HG02759 (cell line): ENCODE data around the gene POLR1A.

Experiments
- ATAC-seq: cut with Tn5 transposase; IDR thresholded peaks from one replicate; pipeline ENCODE4 v1.9.1; 2021; ENCODE audit warnings: mild to moderate bottlenecking, moderate library complexity; ENCODE audit not compliant: unreplicated experiment

Gene POLR1A

DNA sequence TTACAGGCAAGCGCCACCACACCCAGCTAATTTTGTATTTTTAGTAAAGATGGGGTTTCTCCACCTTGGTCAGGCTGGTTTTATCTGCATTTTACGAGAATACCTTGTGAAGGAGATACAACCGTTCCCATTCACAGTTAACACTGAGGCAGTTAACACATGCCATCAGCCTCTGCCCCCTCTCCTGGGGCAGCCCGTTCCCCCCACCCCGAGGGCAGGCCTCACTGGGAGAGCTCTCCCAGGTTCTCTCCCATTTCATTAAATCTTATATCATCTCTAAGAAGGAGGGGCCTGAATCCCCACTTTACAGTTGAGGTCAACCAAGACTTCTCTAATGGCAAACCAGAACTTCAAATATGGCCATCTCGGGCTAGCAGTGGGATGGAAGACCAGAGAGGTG is 121.9 kb downstream of the POLR1A start:
- no peak for ATAC-seq

DNA sequence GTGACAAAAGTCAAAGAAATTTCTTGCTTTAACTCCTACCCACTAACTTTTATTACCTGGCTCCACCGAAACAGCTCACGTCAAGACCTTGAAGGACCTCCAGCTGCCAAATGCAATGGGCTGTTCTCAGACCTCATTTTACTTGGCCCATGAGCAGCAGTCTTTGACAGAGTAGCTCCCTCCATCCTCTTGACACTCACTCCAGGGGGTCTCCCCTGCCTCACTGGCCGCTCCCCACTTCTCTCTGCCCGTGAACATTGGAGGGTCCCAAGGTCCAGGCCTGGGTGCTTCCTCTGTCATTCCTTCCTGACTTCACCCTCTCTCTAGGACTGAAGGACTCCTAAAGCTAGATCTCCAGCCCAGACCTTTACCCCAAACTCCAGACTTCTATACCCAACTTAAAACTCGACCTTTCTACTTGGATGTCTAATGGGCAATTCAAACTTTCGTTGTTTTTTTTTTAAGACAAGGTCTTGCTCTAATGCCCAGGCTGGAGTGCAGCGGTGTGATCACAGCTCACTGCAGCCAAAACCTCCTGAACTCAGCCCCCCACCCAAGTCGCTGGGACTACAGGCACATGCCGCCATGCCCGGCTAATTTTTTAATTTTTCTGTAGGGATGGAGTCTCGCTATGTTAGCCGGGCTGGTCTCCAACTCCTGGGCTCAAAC is 124.0 kb downstream of the POLR1A start:
- ATAC-seq: no peak

DNA sequence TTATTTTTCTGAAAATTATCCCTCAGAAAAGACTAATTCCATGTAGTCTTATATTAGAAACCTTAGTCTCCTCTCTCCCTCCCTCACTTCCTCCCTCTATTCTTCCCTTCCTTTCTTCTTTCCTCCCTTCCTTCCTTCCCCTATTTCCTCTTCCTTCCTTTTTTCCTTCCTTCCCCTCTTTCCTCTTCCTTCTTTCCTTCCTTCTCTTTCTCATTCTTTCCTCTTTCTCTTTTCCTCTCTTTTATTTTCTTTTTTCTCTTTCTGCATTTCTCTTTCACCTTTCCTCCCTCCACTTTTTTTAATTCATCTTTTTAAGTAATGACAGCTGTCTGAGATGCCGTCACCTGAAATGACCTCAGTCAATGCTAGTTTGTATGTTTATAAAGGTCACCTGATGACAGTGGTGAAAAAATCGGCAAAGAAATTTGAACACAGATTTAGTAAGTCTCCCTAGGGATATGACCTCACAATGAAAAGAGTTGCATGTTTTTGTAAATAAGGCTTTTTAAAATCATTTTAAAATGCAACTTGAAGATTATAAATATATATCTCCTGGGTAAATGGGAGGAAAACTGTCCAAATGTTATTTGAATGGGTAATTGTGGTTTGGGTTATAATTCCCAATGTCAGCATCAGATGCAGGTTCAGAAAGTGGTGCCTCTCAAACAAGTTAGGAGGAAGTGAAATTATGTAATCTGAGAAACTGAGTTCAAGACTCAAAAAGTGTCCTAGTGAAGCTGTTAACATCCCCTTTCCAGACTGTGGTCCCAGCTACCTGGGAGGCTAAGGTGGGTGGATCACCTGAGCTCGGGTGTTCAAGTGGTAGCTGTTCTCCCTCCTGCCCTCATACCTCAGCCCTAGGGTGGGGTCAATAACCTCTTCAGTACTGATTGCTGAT is 126.6 kb downstream of the POLR1A start:
- no peak for ATAC-seq

DNA sequence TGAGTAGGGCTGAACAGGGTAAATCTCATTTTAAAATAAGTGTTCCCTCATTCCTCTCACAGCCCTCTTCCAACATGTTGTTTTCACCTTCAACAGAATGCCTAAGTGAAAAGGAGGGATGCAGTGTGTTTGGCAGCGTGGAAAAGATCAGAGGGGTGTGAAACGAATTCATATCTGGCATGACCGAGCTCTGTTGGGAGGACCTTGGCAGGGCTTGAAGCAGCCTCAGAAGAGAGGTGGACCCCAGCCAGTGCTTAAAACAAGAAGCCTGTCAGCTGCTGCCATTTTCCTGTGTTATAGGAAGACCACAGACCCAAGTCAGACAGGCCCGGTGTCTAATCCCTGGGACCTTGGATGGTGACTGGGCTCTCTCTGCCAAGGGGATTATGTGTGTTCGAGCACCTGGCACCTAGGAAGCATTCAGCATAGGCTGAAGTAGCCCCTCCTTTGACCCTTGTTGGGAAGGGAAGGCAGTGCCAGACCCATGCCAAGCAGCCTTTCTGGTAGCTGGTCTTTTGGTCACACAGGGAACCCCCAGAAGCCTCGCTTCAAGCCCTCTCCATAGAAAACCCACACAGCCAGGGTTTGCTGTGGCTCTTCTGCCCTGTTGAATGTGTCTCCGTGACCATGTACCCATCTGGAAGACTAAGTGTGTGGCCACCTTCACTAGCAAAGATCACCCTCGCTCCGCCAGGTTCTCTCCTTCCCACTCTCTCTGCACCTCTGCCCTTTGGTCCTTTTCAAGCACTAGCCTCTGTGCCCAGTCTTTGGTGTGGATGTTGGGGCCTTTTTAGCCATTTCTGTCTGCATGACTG is 129.4 kb downstream of the POLR1A start:
- no peak for ATAC-seq

DNA sequence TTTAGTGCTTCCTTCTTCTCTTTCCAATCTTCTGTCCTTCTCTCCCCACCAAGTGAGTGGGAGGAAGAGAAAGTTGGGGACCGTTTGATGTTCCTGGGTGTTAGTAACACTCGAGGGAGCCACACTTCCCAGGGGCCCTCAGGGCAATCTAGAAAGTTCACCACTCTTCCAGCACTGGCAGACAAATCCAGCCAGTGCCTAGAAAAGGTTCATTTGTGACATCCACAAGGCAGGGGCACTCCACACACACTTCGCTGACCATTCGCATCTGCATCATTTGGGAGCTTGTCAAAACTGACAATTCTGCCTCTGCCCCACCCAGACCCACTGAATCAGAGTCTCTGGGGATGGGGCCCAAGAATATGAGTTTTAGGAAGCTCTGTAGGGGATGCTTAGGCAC is 130.1 kb downstream of the POLR1A start:
- ATAC-seq: no peak

DNA sequence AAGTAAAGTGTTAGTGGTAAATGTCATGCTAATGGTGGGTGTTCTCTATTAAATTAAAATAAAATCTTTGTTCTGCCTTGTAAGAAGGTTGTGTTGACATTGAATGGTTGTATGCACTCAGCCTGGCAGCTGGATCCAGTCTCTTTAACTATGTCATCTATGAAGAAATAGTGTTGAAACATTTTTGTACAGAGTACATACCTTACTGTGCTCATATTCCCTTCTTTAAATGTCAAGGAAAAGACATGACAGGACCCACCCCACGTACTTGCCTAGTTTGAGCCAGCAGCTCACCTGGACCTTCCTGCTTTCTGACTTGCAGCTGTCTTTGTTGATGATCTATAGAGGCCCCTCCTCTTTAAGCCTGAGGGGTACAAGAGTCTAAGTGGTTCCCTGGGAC is 131.3 kb downstream of the POLR1A start:
- ATAC-seq: no peak

- ATAC-seq: no peak
Observed at GRCh38 chr2:85972355-85972754, 133.3 kb downstream of the POLR1A start.

DNA sequence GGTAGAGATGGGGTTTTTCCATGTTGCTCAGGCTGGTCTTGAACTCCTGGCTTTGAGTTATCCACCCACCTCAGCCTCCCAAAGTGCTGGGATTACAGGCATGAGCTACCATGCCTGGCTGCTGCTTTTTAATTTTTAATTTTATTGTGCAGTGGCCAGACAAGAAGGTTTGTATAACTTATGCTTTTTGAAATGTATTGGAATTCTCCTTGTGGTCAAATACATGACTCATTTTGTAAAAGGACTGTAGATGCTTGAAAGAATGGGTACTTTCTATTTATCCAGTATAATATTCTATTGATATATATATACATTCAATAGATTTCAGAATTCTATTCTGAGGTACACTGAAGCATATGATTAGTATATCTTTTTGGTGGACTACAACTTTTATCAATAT is 134.3 kb downstream of the POLR1A start:
- ATAC-seq: no peak
